ENCODE measurements around the gene RPL10.
A peak's percentile ranks its signal among the peaks of the same experiment; 100 is the strongest.

Gene RPL10

GRCh38 chrX:154419189-154419588 lies 21.0 kb downstream of the RPL10 start:
- H3K9me3 ChIP-seq (ENCODE audit: control extremely low read depth in 1 of 5, control insufficient read depth in 4 of 5, insufficient read depth in 2 of 5, low read depth in 1 of 5, low read length in 4 of 5) = no peaks in the 10 kb centered on the region
- peaks cover 0 to 9% (median 4%) of the 10 kb centered on the region in 4 experiments for H3K36me3 ChIP-seq (ENCODE audit: control insufficient read depth in 4 of 4, insufficient read depth in 4 of 4, low read length in 3 of 4)
- H3K27me3 ChIP-seq (replicated peaks in 2 of 5; ENCODE audit: control insufficient read depth in 4 of 5, insufficient read depth in 5 of 5, low read length in 4 of 5) = no peaks in the 10 kb centered on the region
- no peak for DNase-seq
- no peak overlapping the region for H3K4me3 ChIP-seq (ENCODE audit: control insufficient read depth in 1 of 7, extremely low read depth in 1 of 7, insufficient read depth in 4 of 7, low read depth in 2 of 7, low read length in 6 of 7)
- 92% methylated on average over 4 of the region's 8 CpGs for WGBS (ENCODE audit: insufficient coverage)
- ChIA-PET POLR2A (no interaction called here), CTCF (interaction anchor here (0.9 to 1.4 kb wide), 2 partner anchors 20 to 33 kb away, joined by 3 to 4 read pairs; no protein-coding TSS in a partner anchor)
- peaks cover 0 to 5% (median 2%) of the 10 kb centered on the region in 4 experiments for H3K4me1 ChIP-seq (ENCODE audit: control extremely low read depth in 1 of 4, control insufficient read depth in 4 of 4, insufficient read depth in 4 of 4, low read length in 3 of 4)
- no peak overlapping the region for H3K27ac ChIP-seq (ENCODE audit: insufficient read depth in 1 of 2, low read depth in 1 of 2, low read length in 2 of 2, poor library complexity in 1 of 2, severe bottlenecking in 2 of 2)

- POLR2A ChIA-PET = no interaction called here
Measured at GRCh38 chrX:154419688-154420401, 21.7 kb downstream of the RPL10 start.

GRCh38 chrX:154420402-154420756 lies 22.2 kb downstream of the RPL10 start:
- H3K27me3 ChIP-seq (replicated peaks in 2 of 5; ENCODE audit: control insufficient read depth in 4 of 5, insufficient read depth in 5 of 5, low read length in 4 of 5) = no peaks in the 10 kb centered on the region
- WGBS (ENCODE audit: insufficient coverage) = 94% methylated on average over 10 of the region's 10 CpGs
- no peak overlapping the region for H3K4me3 ChIP-seq (ENCODE audit: control insufficient read depth in 1 of 7, extremely low read depth in 1 of 7, insufficient read depth in 4 of 7, low read depth in 2 of 7, low read length in 6 of 7)
- no peaks in the 10 kb centered on the region for H3K9me3 ChIP-seq (ENCODE audit: control extremely low read depth in 1 of 5, control insufficient read depth in 4 of 5, insufficient read depth in 2 of 5, low read depth in 1 of 5, low read length in 4 of 5)
- POLR2A ChIA-PET = no interaction called here
- peaks cover 0 to 9% (median 4%) of the 10 kb centered on the region in 4 experiments for H3K36me3 ChIP-seq (ENCODE audit: control insufficient read depth in 4 of 4, insufficient read depth in 4 of 4, low read length in 3 of 4)
- CTCF ChIA-PET = interaction anchor here (0.9 kb wide), 1 partner anchor 8 kb away, joined by 3 read pairs; the partner anchor contains the start of gene ATP6AP1
- H3K27ac ChIP-seq (ENCODE audit: insufficient read depth in 1 of 2, low read depth in 1 of 2, low read length in 2 of 2, poor library complexity in 1 of 2, severe bottlenecking in 2 of 2) = no peak overlapping the region
- peaks cover 0 to 10% (median 6%) of the 10 kb centered on the region in 4 experiments for H3K4me1 ChIP-seq (ENCODE audit: control extremely low read depth in 1 of 4, control insufficient read depth in 4 of 4, insufficient read depth in 4 of 4, low read length in 3 of 4)
- DNase-seq = no peak

More at GRCh38 chrX:154419688-154420401, 21.7 kb downstream of the RPL10 start:
- no peak for DNase-seq
- no peaks in the 10 kb centered on the region for H3K9me3 ChIP-seq (ENCODE audit: control extremely low read depth in 1 of 5, control insufficient read depth in 4 of 5, insufficient read depth in 2 of 5, low read depth in 1 of 5, low read length in 4 of 5)
- no peaks in the 10 kb centered on the region for H3K27me3 ChIP-seq (replicated peaks in 2 of 5; ENCODE audit: control insufficient read depth in 4 of 5, insufficient read depth in 5 of 5, low read length in 4 of 5)
- no peak overlapping the region for H3K27ac ChIP-seq (ENCODE audit: insufficient read depth in 1 of 2, low read depth in 1 of 2, low read length in 2 of 2, poor library complexity in 1 of 2, severe bottlenecking in 2 of 2)
- CTCF ChIA-PET = interaction anchor here (0.9 to 1.4 kb wide), 3 partner anchors 8 to 33 kb away, joined by 3 to 4 read pairs (median 3); partner anchors contain the start of gene ATP6AP1
- no peak overlapping the region for H3K4me3 ChIP-seq (ENCODE audit: control insufficient read depth in 1 of 7, extremely low read depth in 1 of 7, insufficient read depth in 4 of 7, low read depth in 2 of 7, low read length in 6 of 7)
- peaks cover 0 to 10% (median 6%) of the 10 kb centered on the region in 4 experiments for H3K4me1 ChIP-seq (ENCODE audit: control extremely low read depth in 1 of 4, control insufficient read depth in 4 of 4, insufficient read depth in 4 of 4, low read length in 3 of 4)
- 90% methylated on average over 13 of the region's 19 CpGs for WGBS (ENCODE audit: insufficient coverage)
- peaks cover 0 to 9% (median 4%) of the 10 kb centered on the region in 4 experiments for H3K36me3 ChIP-seq (ENCODE audit: control insufficient read depth in 4 of 4, insufficient read depth in 4 of 4, low read length in 3 of 4)

- H3K27ac ChIP-seq (ENCODE audit: insufficient read depth in 1 of 2, low read depth in 1 of 2, low read length in 2 of 2, poor library complexity in 1 of 2, severe bottlenecking in 2 of 2) = no peak overlapping the region
- no peaks in the 10 kb centered on the region for H3K9me3 ChIP-seq (ENCODE audit: control extremely low read depth in 1 of 5, control insufficient read depth in 4 of 5, insufficient read depth in 2 of 5, low read depth in 1 of 5, low read length in 4 of 5)
- H3K27me3 ChIP-seq (replicated peaks in 2 of 5; ENCODE audit: control insufficient read depth in 4 of 5, insufficient read depth in 5 of 5, low read length in 4 of 5) = peaks cover 0 to 4% (median 0%) of the 10 kb centered on the region in 5 experiments
- 96% methylated on average over 7 of the region's 13 CpGs for WGBS (ENCODE audit: insufficient coverage)
- H3K36me3 ChIP-seq (ENCODE audit: control insufficient read depth in 4 of 4, insufficient read depth in 4 of 4, low read length in 3 of 4) = peaks cover 0 to 5% (median under 1%) of the 10 kb centered on the region in 4 experiments
- CTCF ChIA-PET = interaction anchor here (1.7 to 2.7 kb wide), 2 partner anchors 15 to 25 kb away, joined by 3 to 12 read pairs; partner anchors contain the start of gene TAFAZZIN
- no peak overlapping the region for H3K4me3 ChIP-seq (ENCODE audit: control insufficient read depth in 1 of 7, extremely low read depth in 1 of 7, insufficient read depth in 4 of 7, low read depth in 2 of 7, low read length in 6 of 7)
- peak in 2 of 3 donors; percentile 53 to 66 for DNase-seq
- POLR2A ChIA-PET = no interaction called here
- H3K4me1 ChIP-seq (ENCODE audit: control extremely low read depth in 1 of 4, control insufficient read depth in 4 of 4, insufficient read depth in 4 of 4, low read length in 3 of 4) = peaks cover 0 to 47% (median 40%) of the 10 kb centered on the region in 4 experiments
Measured at GRCh38 chrX:154426916-154427770, 29.0 kb downstream of the RPL10 start.

- DNase-seq = peak; percentile 89 to 94 (median 93)
- ChIA-PET CTCF (interaction anchor here (0.8 to 2.7 kb wide), 4 partner anchors 8 to 26 kb away, joined by 3 to 12 read pairs (median 3); partner anchors contain the start of genes DNASE1L1 and TAFAZZIN), POLR2A (interaction anchor here (0.7 to 1.1 kb wide), 2 partner anchors 16 to 30 kb away, joined by 3 read pairs; no protein-coding TSS in a partner anchor)
- Histone ChIP-seq H3K9me3 (ENCODE audit: control extremely low read depth in 1 of 5, control insufficient read depth in 4 of 5, insufficient read depth in 2 of 5, low read depth in 1 of 5, low read length in 4 of 5) (no peaks in the 10 kb centered on the region), H3K4me1 (ENCODE audit: control extremely low read depth in 1 of 4, control insufficient read depth in 4 of 4, insufficient read depth in 4 of 4, low read length in 3 of 4) (peaks cover 0 to 47% (median 42%) of the 10 kb centered on the region in 4 experiments), H3K27ac (ENCODE audit: insufficient read depth in 1 of 2, low read depth in 1 of 2, low read length in 2 of 2, poor library complexity in 1 of 2, severe bottlenecking in 2 of 2) (peak within 1 kb of the TSS in 1 of 2 experiments; percentile 74), H3K36me3 (ENCODE audit: control insufficient read depth in 4 of 4, insufficient read depth in 4 of 4, low read length in 3 of 4) (peaks cover 3 to 19% (median 9%) of the 10 kb centered on the region in 4 experiments), H3K4me3 (ENCODE audit: control insufficient read depth in 1 of 7, extremely low read depth in 1 of 7, insufficient read depth in 4 of 7, low read depth in 2 of 7, low read length in 6 of 7) (peak within 1 kb of the TSS; percentile 49 to 84 (median 70)), H3K27me3 (replicated peaks in 2 of 5; ENCODE audit: control insufficient read depth in 4 of 5, insufficient read depth in 5 of 5, low read length in 4 of 5) (peaks cover 0 to 4% (median 0%) of the 10 kb centered on the region in 5 experiments)
- 33% methylated on average over 86 of the region's 87 CpGs for WGBS (ENCODE audit: insufficient coverage)
Measured at GRCh38 chrX:154428176-154429171, 30.3 kb downstream of the RPL10 start, which contains the start of gene ATP6AP1. ATP6AP1 (plus strand) TSS chrX:154428677; CDS start chrX:154428693, 16 bp downstream.

GRCh38 chrX:154429711-154430110 lies 31.5 kb downstream of the RPL10 start:
- H3K4me3 ChIP-seq (ENCODE audit: control insufficient read depth in 1 of 7, extremely low read depth in 1 of 7, insufficient read depth in 4 of 7, low read depth in 2 of 7, low read length in 6 of 7) = peak overlapping the region in 4 of 7 experiments; percentile 70 to 84 (median 76)

More at GRCh38 chrX:154429711-154430110, 31.5 kb downstream of the RPL10 start:
- ChIA-PET CTCF (interaction anchor here (0.8 to 1.8 kb wide), 2 partner anchors 12 to 30 kb away, joined by 3 to 4 read pairs; no protein-coding TSS in a partner anchor), POLR2A (no interaction called here)
- peaks cover 0 to 40% (median 34%) of the 10 kb centered on the region in 4 experiments for H3K4me1 ChIP-seq (ENCODE audit: control extremely low read depth in 1 of 4, control insufficient read depth in 4 of 4, insufficient read depth in 4 of 4, low read length in 3 of 4)
- no peak overlapping the region for H3K27ac ChIP-seq (ENCODE audit: insufficient read depth in 1 of 2, low read depth in 1 of 2, low read length in 2 of 2, poor library complexity in 1 of 2, severe bottlenecking in 2 of 2)
- DNase-seq = no peak
- peaks cover 8 to 31% (median 17%) of the 10 kb centered on the region in 4 experiments for H3K36me3 ChIP-seq (ENCODE audit: control insufficient read depth in 4 of 4, insufficient read depth in 4 of 4, low read length in 3 of 4)
- no peaks in the 10 kb centered on the region for H3K9me3 ChIP-seq (ENCODE audit: control extremely low read depth in 1 of 5, control insufficient read depth in 4 of 5, insufficient read depth in 2 of 5, low read depth in 1 of 5, low read length in 4 of 5)
- WGBS (ENCODE audit: insufficient coverage) = 100% methylated on average over 2 of the region's 2 CpGs
- H3K27me3 ChIP-seq (replicated peaks in 2 of 5; ENCODE audit: control insufficient read depth in 4 of 5, insufficient read depth in 5 of 5, low read length in 4 of 5) = peaks cover 0 to 4% (median 0%) of the 10 kb centered on the region in 5 experiments
